OCI-LY1 (cell line): ENCODE data around the gene CCNE1.
"Not testable (repeated sequence)": the region's sequence is repeated elsewhere in the genome, so short reads cannot be mapped to it uniquely, and the experiment has no call there.

Experiments used
- H2AFZ ChIP-seq: fragments of 200-600 bp; sonication (generic), shearing (Covaris generic); 2 replicates; pipeline ENCODE4 v1.6.0; 2014; ENCODE audit warnings: antibody characterized with exemption, mild to moderate bottlenecking, low read length
- H3F3A ChIP-seq: fragments of 200-600 bp; sonication (generic), shearing (Covaris generic); 2 replicates; pipeline ENCODE4 v1.6.0; 2014; ENCODE audit warnings: mild to moderate bottlenecking, antibody characterized with exemption, low read length, moderate library complexity; ENCODE audit not compliant: insufficient read depth
- H3K27ac ChIP-seq: fragments of 200-600 bp; sonication (generic); 2 replicates; pipeline ENCODE4 v1.5.1; 2014; ENCODE audit warnings: low read length, mixed run types, mild to moderate bottlenecking, low read depth; ENCODE audit not compliant: poor library complexity, severe bottlenecking
- H3K27me3 ChIP-seq: fragments of 200-600 bp; sonication (generic); 2 replicates; pipeline ENCODE4 v1.6.0; 2014; ENCODE audit warnings: antibody characterized with exemption, mild to moderate bottlenecking, low read length, moderate library complexity; ENCODE audit not compliant: insufficient read depth
- H3K36me3 ChIP-seq: fragments of 200-600 bp; sonication (generic); 2 replicates; pipeline ENCODE4 v1.6.1; 2014; ENCODE audit warnings: mild to moderate bottlenecking, antibody characterized with exemption, low read length, moderate library complexity, mixed read lengths; ENCODE audit not compliant: insufficient read depth
- H3K4me1 ChIP-seq: fragments of 200-600 bp; sonication (generic); 2 replicates; pipeline ENCODE4 v1.5.1; 2014; ENCODE audit warnings: mild to moderate bottlenecking, low read length, moderate library complexity; ENCODE audit not compliant: insufficient read depth, severe bottlenecking
- H3K4me2 ChIP-seq: fragments of 200-600 bp; sonication (generic), shearing (Covaris generic); 2 replicates; pipeline ENCODE4 v1.6.1; 2014; ENCODE audit warnings: low read length
- H3K4me3 ChIP-seq: fragments of 200-600 bp; sonication (generic); 2 replicates; pipeline ENCODE4 v1.5.1; 2014; ENCODE audit warnings: low read length, low read depth, mild to moderate bottlenecking, mixed read lengths; ENCODE audit not compliant: poor library complexity, severe bottlenecking
- H3K79me2 ChIP-seq: fragments of 200-600 bp; shearing (Covaris generic); 2 replicates; pipeline ENCODE4 v1.6.1; 2016; ENCODE audit warnings: mixed run types, low read length, mixed read lengths; ENCODE audit not compliant: insufficient read depth
- H3K9ac ChIP-seq: fragments of 200-600 bp; sonication (generic), shearing (Covaris generic); 2 replicates; pipeline ENCODE4 v1.6.1; 2014; ENCODE audit warnings: mild to moderate bottlenecking, low read length, mixed read lengths
- H3K9me2 ChIP-seq: fragments of 200-600 bp; sonication (generic), shearing (Covaris generic); 2 replicates; pipeline ENCODE4 v1.6.1; 2014; ENCODE audit warnings: low read depth, mild to moderate bottlenecking, low read length, mixed read lengths
- H3K9me3 ChIP-seq: fragments of 200-600 bp; shearing (Covaris generic); 2 replicates; pipeline ENCODE4 v1.6.1; 2014; ENCODE audit warnings: low read length, mixed read lengths
- H4K20me1 ChIP-seq: fragments of 200-600 bp; sonication (generic), shearing (Covaris generic); 2 replicates; pipeline ENCODE4 v1.6.0; 2016; ENCODE audit warnings: mild to moderate bottlenecking, low read length; ENCODE audit not compliant: insufficient read depth
- CTCF ChIP-seq: fragments of 200-600 bp; sonication (generic), shearing (Covaris generic); IDR thresholded peaks from 2 replicates; pipeline ENCODE4 v1.5.1; 2017; ENCODE audit warnings: mild to moderate bottlenecking, antibody characterized with exemption, low read length, moderate library complexity, mixed read lengths
- EZH2 ChIP-seq: fragments of 200-600 bp; sonication (generic), shearing (Covaris generic); IDR thresholded peaks from 2 replicates; pipeline ENCODE4 v1.8.0; 2017; ENCODE audit warnings: borderline replicate concordance, mixed run types, mild to moderate bottlenecking, antibody characterized with exemption, low read length, moderate library complexity, mixed read lengths

The CCNE1 gene

GRCh38 chr19:29819986-29820385 is 8.2 kb downstream of the CCNE1 start:
- H2AFZ ChIP-seq, result no peak overlapping the region
- H3K9me2 ChIP-seq, result no peaks in the 10 kb centered on the region
- H3K9me3 ChIP-seq, result no peaks in the 10 kb centered on the region
- no peaks in the 10 kb centered on the region for H3K79me2 ChIP-seq
- H4K20me1 ChIP-seq, result no peaks in the 10 kb centered on the region
- H3K4me3 ChIP-seq, result no peak overlapping the region
- no peak overlapping the region for H3K4me2 ChIP-seq
- no peaks in the 10 kb centered on the region for H3K27me3 ChIP-seq
- no peaks in the 10 kb centered on the region for H3F3A ChIP-seq
- H3K27ac ChIP-seq, result no peak overlapping the region
- TF ChIP-seq EZH2 (no peak), CTCF (no peak)
- peaks cover 10% of the 10 kb centered on the region for H3K4me1 ChIP-seq
- H3K36me3 ChIP-seq, result peaks cover 85% of the 10 kb centered on the region
- no peak overlapping the region for H3K9ac ChIP-seq

GRCh38 chr19:29823581-29824330 is 12.0 kb downstream of the CCNE1 start:
- Histone ChIP-seq H3K4me2 (no peak overlapping the region), H3K9ac (no peak overlapping the region), H4K20me1 (no peaks in the 10 kb centered on the region), H3K4me3 (no peak overlapping the region), H3K79me2 (no peaks in the 10 kb centered on the region), H3K9me3 (no peaks in the 10 kb centered on the region), H2AFZ (no peak overlapping the region), H3K9me2 (no peaks in the 10 kb centered on the region), H3K27me3 (no peaks in the 10 kb centered on the region), H3K4me1 (no peaks in the 10 kb centered on the region), H3F3A (no peaks in the 10 kb centered on the region), H3K27ac (no peak overlapping the region), H3K36me3 (peaks cover 65% of the 10 kb centered on the region)
- TF ChIP-seq CTCF (no peak), EZH2 (no peak)

- H3K36me3 ChIP-seq, result peaks cover 50% of the 10 kb centered on the region
- H3K4me2 ChIP-seq, H3F3A ChIP-seq, H3K27me3 ChIP-seq, H3K9ac ChIP-seq, H4K20me1 ChIP-seq, H3K27ac ChIP-seq, H3K9me2 ChIP-seq, H3K4me3 ChIP-seq, H3K9me3 ChIP-seq, H2AFZ ChIP-seq, H3K4me1 ChIP-seq, H3K79me2 ChIP-seq: not testable (repeated sequence)
Observed at GRCh38 chr19:29825263-29825662, 13.5 kb downstream of the CCNE1 start.

- TF ChIP-seq EZH2 (no peak), CTCF (no peak)
- Histone ChIP-seq H3K4me3 (no peak overlapping the region), H3K27ac (no peak overlapping the region), H3K9ac (no peak overlapping the region), H3K79me2 (no peaks in the 10 kb centered on the region), H3K4me1 (no peaks in the 10 kb centered on the region), H3K27me3 (no peaks in the 10 kb centered on the region), H3K9me2 (no peaks in the 10 kb centered on the region), H3K9me3 (no peaks in the 10 kb centered on the region), H2AFZ (no peak overlapping the region), H3F3A (no peaks in the 10 kb centered on the region), H4K20me1 (no peaks in the 10 kb centered on the region), H3K36me3 (no peaks in the 10 kb centered on the region), H3K4me2 (no peak overlapping the region)
Observed at GRCh38 chr19:29831041-29831548, 19.3 kb downstream of the CCNE1 start.
